HUES48 (cell line): ENCODE data around the gene GRIN2A.

ENCODE experiments used
- H3K27ac ChIP-seq: one replicate; pipeline ENCODE4 v1.7.0; 2013; ENCODE audit warnings: low read depth, low read length, inconsistent platforms
- H3K27me3 ChIP-seq: 2 replicates; pipeline ENCODE4 v1.6.1; 2013; ENCODE audit warnings: mild to moderate bottlenecking, low read length; ENCODE audit not compliant: control insufficient read depth, insufficient read depth
- H3K36me3 ChIP-seq: 2 replicates; pipeline ENCODE4 v1.6.1; 2013; ENCODE audit warnings: low read length; ENCODE audit not compliant: control insufficient read depth, insufficient read depth
- H3K4me1 ChIP-seq: 2 replicates; pipeline ENCODE4 v1.6.1; 2013; ENCODE audit warnings: mild to moderate bottlenecking, low read length; ENCODE audit not compliant: control insufficient read depth, insufficient read depth
- H3K4me3 ChIP-seq: 2 replicates; pipeline ENCODE4 v1.5.1; 2013; ENCODE audit warnings: mild to moderate bottlenecking, low read depth, low read length
- H3K9ac ChIP-seq: 2 replicates; pipeline ENCODE4 v1.6.1; 2013; ENCODE audit warnings: mild to moderate bottlenecking, low read depth, low read length, moderate library complexity
- H3K9me3 ChIP-seq: 2 replicates; pipeline ENCODE4 v1.6.1; 2013; ENCODE audit warnings: low read length; ENCODE audit not compliant: control insufficient read depth, insufficient read depth

GRIN2A gene

DNA sequence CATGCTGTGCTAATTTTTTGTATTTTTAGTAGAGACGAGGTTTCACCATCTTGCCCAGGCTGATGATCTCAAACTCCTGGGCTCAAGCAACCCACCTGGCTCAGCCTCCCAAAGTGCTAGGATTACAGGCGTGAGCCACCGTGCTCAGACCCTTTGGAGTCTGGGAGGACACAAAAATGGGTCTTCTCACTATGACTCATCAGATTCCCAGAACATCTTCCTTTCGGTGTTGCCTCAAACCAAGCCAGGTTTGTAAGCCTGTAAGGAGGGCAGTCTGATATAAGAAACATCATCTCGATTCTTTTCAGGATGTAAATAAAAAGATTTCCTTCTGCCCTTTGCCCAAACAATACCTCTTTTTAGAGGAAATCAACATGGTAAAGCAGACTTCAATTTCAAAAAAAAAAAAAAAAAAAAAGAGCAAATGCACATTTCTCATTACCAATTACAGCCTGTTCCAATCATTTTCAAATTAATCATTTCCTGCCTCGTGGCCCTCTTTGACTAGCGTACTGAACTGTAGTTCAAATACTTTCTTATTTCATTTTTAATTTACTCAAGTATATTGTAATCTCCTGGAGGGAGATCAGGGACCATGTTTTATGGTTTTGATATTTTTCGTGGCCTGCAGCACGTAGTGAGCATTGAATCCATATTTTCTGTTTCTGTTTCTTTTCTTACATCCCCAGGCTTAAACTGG is 409.6 kb downstream of the GRIN2A start:
- Histone ChIP-seq H3K4me1 (peaks cover 12% of the 10 kb centered on the region; the same call in 1 of the 2 replicates), H3K27ac (no peak overlapping the region), H3K27me3 (no peaks in the 10 kb centered on the region), H3K9me3 (no peaks in the 10 kb centered on the region), H3K9ac (no peak overlapping the region), H3K36me3 (no peaks in the 10 kb centered on the region), H3K4me3 (no peak overlapping the region)

GRCh38 chr16:9766891-9767290 is 415.3 kb downstream of the GRIN2A start:
- H3K27me3 ChIP-seq: no peaks in the 10 kb centered on the region
- no peaks in the 10 kb centered on the region for H3K36me3 ChIP-seq
- no peak overlapping the region for H3K4me3 ChIP-seq
- H3K9me3 ChIP-seq: no peaks in the 10 kb centered on the region
- peaks cover 32% of the 10 kb centered on the region for H3K4me1 ChIP-seq
- H3K27ac ChIP-seq: no peak overlapping the region
- H3K9ac ChIP-seq: no peak overlapping the region

DNA sequence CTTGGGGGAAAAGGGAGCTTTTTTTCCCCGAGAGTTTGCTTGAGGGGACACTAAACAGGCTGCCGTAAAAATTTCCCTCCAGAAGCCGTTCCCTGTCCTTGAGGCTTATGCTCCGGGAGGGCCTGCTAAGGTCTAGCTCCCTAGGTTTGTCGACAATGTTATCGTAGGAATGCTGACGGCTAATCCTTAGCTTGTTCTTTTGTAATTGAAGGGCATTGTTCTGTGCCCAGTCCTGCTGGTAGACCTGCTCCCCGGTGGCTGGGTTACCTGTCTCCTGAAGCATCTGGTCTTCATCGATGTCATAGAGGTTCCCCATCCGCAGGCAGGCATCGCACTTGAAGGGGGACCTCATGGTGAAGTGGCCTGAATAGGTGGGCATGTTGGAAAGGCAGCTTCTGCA is 418.7 kb downstream of the GRIN2A start:
- H3K27ac ChIP-seq: no peak overlapping the region
- no peaks in the 10 kb centered on the region for H3K9me3 ChIP-seq
- H3K4me1 ChIP-seq: peaks cover 20% of the 10 kb centered on the region
- no peaks in the 10 kb centered on the region for H3K36me3 ChIP-seq
- no peaks in the 10 kb centered on the region for H3K27me3 ChIP-seq
- no peak overlapping the region for H3K4me3 ChIP-seq
- no peak overlapping the region for H3K9ac ChIP-seq

- H3K9ac ChIP-seq: no peak overlapping the region
- no peaks in the 10 kb centered on the region for H3K27me3 ChIP-seq
- H3K9me3 ChIP-seq: no peaks in the 10 kb centered on the region
- H3K36me3 ChIP-seq: no peaks in the 10 kb centered on the region
- no peak overlapping the region for H3K4me3 ChIP-seq
- peaks cover 18% of the 10 kb centered on the region for H3K4me1 ChIP-seq
- H3K27ac ChIP-seq: no peak overlapping the region
These were observed 420.4 kb downstream of the GRIN2A start for GRCh38 chr16:9761870-9762269.

DNA sequence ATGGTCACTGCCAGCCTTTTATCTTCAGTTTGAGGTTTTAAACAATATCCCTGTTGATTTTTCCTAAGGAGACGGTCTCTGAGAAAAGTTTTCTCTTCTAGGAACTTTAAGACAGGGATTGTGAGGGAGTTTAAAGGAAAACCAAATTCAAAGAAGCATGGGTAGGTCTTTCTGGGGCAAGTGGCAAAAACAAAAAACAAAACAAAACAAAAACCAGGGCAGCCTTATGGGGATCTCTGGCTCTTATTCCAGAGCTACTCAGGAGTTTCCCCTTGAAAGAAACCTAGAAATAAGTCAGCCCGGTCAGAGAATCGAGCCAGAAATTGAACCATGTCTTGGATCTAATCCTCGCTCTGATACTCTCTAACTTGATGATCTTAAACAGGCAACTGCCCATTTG is 424.5 kb downstream of the GRIN2A start:
- Histone ChIP-seq H3K36me3 (no peaks in the 10 kb centered on the region), H3K27ac (no peak overlapping the region), H3K4me3 (no peak overlapping the region), H3K9ac (no peak overlapping the region), H3K9me3 (no peaks in the 10 kb centered on the region), H3K4me1 (peaks cover 17% of the 10 kb centered on the region), H3K27me3 (no peaks in the 10 kb centered on the region)

DNA sequence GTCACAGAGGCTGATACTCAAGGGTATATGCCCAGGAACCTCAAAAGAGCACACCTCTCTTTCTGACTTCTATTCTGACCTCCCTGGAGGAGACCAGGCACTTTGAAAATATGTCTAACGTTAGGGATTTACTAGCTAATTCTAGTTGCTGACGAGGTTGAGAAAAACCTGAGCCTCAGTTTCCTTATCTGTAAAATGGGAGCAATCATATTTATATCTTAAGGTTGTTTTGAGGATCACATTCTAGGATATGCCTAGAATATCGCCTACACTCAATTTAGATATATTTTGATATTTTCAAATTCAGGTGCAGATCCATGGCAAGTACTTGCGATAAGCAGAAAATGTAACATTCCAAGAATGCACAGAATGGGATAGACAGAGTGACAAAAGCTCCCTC is 425.8 kb downstream of the GRIN2A start:
- Histone ChIP-seq H3K9me3 (no peaks in the 10 kb centered on the region), H3K27ac (no peak overlapping the region), H3K9ac (no peak overlapping the region), H3K4me3 (no peak overlapping the region), H3K4me1 (peaks cover 20% of the 10 kb centered on the region), H3K27me3 (no peaks in the 10 kb centered on the region), H3K36me3 (no peaks in the 10 kb centered on the region)

GRCh38 chr16:9755081-9755480 is 427.1 kb downstream of the GRIN2A start:
- Histone ChIP-seq H3K4me3 (no peak overlapping the region), H3K36me3 (no peaks in the 10 kb centered on the region), H3K9ac (no peak overlapping the region), H3K27ac (no peak overlapping the region), H3K9me3 (no peaks in the 10 kb centered on the region), H3K4me1 (peaks cover 20% of the 10 kb centered on the region), H3K27me3 (no peaks in the 10 kb centered on the region)

DNA sequence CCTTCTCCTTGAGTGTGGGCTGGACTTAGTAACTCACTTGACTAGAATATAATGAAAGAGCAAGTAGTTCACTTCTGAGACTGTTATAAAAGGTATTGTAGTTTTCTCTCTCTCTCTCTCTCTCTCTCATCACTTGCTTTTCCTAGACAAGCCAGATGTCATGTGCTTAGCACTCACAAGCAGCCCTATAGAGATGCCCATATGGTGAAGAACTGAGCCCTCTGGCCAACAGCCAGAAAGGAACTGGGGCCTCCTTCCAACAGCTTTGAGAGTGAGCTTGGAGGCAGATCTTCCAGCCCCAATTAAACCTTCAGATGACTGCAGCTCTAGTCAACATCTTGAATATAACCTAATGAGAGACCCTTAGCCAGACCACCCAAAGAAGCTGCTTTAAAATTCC is 440.5 kb downstream of the GRIN2A start:
- Histone ChIP-seq H3K9me3 (no peaks in the 10 kb centered on the region), H3K4me1 (no peaks in the 10 kb centered on the region), H3K27ac (no peak overlapping the region), H3K9ac (no peak overlapping the region), H3K36me3 (no peaks in the 10 kb centered on the region), H3K27me3 (no peaks in the 10 kb centered on the region), H3K4me3 (no peak overlapping the region)

GRCh38 chr16:9739301-9739700 is 442.9 kb downstream of the GRIN2A start:
- no peak overlapping the region for H3K9ac ChIP-seq
- no peaks in the 10 kb centered on the region for H3K36me3 ChIP-seq
- H3K4me1 ChIP-seq: peaks cover 4% of the 10 kb centered on the region; the same call in 1 of the 2 replicates
- no peaks in the 10 kb centered on the region for H3K27me3 ChIP-seq
- no peak overlapping the region for H3K4me3 ChIP-seq
- no peaks in the 10 kb centered on the region for H3K9me3 ChIP-seq
- no peak overlapping the region for H3K27ac ChIP-seq

GRCh38 chr16:9738690-9739089 is 443.5 kb downstream of the GRIN2A start:
- Histone ChIP-seq H3K4me1 (peaks cover 4% of the 10 kb centered on the region; the same call in 1 of the 2 replicates), H3K9me3 (no peaks in the 10 kb centered on the region), H3K27me3 (no peaks in the 10 kb centered on the region), H3K9ac (no peak overlapping the region), H3K27ac (no peak overlapping the region), H3K4me3 (no peak overlapping the region), H3K36me3 (no peaks in the 10 kb centered on the region)

GRCh38 chr16:9736547-9736946 is 445.7 kb downstream of the GRIN2A start:
- peaks cover 4% of the 10 kb centered on the region; the same call in 1 of the 2 replicates for H3K4me1 ChIP-seq
- H3K27me3 ChIP-seq: no peaks in the 10 kb centered on the region
- H3K4me3 ChIP-seq: no peak overlapping the region
- H3K9ac ChIP-seq: no peak overlapping the region
- no peak overlapping the region for H3K27ac ChIP-seq
- no peaks in the 10 kb centered on the region for H3K36me3 ChIP-seq
- H3K9me3 ChIP-seq: no peaks in the 10 kb centered on the region
